NCI-H128 (cell line): ENCODE results near the gene NANOS3.
A peak's percentile ranks its signal among the peaks of the same experiment; 100 is the strongest.

ENCODE experiments used
- DNase-seq: peaks from one replicate; lab custom pipeline; 2025; ENCODE audit not compliant: unreplicated experiment; lab: John Stamatoyannopoulos, UW

The NANOS3 gene

DNA sequence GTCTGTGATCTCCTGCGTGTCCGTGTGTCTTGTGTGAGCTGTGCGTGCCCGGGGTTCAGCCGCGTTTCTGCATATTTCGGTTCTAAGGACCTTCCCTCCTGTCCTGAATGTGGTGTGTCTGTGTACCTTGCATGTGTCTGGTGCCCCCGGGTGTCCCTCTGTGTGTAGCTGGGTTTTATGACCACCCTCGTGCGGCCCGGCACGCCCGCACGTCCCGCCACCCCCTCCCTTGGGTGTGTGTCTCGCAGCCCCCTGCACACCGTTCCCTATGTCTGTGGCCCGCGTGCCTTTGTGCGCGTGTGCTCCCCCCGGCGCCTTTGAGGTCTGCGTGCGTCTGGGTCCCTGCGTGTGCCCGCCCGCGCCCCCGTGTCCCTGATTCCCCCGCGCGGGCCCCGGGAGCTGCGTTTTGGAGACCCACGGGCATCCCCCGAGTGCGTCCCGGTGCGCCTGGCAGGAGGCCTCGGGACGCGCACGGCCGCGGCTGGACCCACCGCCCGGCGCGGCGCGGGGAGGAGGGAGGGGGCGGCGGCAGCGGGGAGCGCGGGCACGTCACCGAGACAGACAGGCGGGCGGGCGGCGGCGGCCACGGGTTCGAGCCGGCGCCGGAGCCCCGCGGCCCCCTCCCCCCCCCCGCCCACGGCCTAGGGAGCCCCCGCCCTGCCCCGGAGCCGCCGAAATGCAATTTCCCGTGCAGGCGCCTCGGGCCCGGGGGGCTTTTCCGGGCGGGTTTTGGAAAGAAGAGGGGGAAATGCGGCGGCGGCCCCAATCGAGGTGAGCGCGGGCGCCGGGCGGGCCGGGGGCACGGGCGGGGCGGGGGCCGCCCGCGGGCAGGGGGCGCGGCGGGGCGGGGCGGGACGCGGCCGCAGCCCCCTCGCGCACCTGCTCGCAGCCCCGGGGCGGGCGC is 12.0 kb upstream of the NANOS3 start:
- no peak for DNase-seq

DNA sequence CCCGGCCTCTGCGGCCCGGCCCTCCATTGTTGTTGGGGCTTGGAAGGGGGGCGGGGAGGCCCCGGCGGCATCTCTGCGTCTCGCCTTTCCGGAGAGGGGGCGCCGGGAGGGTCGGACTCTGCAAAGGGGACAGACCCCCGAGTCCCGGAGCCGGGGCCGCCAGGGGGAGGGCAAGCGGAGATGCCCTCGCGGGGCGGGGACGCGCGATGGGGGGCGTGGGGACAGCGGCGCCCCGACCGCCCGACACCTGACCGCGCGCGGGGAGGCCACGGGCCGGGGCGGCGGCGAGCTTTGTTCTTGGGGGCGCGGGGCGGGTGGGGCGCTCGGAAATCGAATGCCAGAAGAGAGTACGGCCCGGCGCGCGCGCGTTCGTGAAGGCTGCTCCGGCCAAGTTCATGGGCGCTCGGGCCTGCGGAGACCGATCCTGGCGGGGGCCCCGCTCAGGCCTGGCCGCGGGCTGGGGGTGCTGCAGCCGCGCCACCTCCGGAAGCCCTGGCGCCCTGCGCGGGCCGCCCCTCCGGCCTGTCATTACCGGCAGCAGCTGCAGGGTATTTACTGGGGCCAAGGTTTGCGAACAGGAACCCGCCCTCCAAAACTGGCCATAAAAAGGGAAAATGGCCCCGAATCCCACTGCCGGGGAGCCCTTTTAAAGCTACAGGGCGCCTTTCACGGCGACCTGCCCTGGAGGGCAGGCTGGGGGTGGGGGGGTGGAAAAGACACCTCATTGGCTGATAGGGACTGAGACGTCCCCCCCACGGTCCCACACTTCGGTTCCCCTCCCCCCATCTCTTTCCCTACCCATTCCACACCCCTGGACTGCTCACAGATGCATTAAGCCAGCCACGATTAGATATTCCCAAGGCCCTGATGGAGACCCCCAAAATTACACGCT is 11.1 kb upstream of the NANOS3 start:
- no peak for DNase-seq

DNA sequence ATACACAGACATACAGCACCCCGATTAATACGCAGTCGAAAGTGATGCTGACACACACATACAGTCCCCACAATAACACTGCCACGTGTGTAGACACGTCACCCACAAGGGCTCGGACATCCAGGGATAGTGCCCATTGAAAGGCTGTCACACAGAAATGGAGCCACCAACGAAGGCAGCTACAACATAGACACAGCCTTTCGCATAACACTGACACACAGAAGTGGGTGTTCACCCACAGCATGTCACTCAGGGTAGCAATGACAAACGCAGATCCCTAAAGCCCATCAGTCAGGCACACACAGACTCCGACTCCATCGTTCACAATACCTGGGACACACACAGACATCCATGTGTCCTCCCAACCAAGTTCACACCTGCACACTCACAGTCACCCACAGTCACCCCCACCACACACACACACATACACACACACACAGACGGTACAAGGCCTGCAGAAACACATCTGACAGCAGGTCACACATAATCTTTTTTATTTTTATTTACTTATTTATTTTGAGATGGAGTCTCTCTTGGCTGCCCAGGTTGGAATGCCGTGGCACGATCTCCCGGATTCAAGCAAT is 10.4 kb upstream of the NANOS3 start:
- no peak for DNase-seq

DNA sequence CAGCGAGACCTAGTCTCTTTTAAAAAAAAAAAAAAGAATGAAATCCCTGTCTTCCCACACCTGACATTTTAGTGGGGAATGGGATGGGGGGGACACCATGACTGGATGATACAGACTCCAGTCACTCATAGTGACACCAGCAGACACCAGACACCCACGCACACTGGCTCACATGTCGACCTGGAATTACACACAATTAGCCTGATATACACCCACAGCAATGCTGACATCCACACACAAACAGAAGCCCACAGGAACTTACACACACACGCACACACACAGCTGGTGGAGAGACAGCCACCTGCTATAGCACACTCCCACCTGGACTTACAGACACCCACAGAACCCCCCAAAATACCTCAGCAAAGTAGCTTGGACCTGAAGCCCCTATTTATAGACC is 8.3 kb upstream of the NANOS3 start:
- DNase-seq = no peak

DNA sequence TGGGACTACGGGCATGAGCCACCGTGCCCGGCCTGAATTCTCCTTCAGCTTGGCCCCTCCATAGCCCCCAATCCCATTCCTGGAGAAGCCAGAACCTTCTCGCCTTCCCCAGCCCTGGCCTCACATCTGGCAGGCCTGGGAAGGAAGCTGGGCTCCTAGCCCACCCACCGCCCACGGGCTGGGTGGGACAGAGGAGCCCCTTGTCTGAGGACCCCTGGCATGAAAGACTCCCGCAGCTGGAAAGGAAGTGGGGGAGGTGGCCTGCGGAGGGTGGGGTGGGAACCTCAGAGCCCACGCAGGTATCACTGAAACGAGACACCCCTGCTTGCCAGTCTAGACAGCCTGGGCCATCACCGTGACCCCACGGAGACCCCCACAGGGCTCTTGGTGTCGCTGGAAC is 7.7 kb upstream of the NANOS3 start:
- no peak for DNase-seq

DNA sequence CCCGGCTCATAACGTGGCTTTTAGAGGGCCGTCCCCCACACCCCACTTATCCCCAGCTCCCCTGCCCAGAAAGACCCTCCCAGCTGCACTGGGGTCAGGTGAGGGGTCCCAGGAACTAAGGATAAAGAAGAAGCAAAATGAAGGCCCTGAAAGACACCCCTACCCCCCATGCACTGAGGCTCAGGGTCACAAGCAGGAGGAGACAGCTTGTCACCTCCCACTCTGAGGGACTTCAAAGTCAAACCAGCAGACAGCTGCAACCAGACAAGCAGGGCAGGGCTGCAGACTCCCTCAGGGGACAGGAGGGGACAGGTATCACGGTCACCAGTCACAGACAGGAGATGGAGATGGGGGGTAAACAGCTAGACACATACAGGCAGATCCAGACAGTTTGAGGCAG is 6.1 kb upstream of the NANOS3 start:
- no peak for DNase-seq

DNA sequence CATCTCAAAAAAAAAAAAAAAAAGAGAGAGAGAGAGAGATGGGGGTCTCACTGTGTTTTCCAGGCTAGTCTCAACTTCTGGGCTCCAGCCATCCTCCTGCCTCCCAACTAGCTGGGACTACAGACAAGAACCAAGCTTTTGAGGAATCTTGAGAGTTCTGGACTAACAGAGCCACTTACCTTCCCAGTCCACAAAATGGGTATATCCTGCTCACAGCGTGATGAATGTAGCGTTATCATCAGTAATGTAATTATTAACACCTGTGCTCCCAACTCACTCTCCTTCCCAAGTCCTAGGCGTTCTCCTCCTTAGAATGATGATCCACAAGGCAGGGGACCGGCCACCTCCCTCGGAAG is 4.6 kb upstream of the NANOS3 start:
- DNase-seq = no peak

DNA sequence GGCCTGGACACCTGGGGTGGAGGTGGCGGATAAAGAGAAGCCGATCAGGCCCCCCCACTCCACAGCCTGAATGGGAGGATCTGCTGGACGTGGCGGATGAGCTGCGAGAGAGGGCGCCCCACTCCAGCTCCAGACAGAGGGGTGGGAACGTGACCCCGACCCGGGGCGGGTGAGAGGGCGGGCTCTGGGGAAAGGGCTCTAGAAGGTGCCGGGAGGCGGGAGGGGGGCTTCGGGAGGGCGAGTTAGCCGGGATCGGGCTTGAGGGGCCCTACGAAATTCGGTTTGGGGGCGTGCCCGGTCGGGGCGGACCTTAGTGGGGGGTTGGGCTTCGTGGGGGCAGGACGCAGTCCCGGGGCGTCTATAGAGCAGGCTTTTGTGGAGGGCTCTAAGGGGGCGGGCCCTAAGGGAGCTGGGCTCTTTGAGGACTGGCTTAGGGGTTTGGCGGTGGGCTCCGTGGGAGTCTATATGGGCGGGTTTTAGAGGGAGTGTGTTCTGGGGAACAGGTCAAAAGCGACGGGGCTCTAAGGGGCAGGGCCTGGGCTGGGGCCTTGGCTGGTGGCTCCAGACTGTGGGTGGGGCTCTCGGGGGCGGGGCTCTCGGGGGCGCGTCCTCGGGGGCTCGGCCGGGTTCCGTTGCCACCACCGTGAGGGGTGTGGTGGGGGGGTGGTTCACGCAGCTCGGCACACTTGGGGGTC is 4.1 kb upstream of the NANOS3 start:
- no peak for DNase-seq

DNA sequence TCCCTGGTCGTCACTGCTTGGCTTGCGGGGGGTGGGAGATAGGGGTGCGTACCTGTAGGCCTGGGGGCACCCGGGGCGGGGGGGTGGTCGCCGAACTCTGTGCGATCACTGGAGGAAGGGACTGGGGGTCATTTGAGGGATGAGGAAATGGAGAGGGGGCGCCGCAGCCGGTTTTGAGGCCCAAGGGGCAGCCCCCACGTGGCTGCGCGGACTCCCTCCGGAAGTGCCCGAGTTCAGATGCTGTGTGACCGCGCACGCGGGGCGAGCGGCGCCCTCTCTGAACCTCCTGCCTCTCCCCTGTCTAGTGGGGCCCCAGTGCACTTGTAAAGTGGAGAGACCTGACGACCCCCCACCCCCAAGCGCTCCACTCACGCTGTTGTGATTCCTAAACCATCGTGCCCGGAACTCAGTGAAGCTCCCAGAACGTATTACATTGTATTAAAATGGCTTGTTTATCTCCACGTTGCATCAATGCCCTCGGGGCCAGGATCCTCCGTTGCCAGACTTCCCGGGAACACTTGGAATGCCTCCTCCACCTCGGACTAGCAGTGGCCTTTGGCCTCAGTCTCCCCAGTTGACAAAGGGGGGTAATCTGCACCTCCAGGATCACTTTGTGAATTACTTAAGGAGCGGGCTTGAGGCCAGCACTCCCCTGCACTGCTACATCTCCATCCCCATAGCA is 3.0 kb upstream of the NANOS3 start:
- no peak for DNase-seq

DNA sequence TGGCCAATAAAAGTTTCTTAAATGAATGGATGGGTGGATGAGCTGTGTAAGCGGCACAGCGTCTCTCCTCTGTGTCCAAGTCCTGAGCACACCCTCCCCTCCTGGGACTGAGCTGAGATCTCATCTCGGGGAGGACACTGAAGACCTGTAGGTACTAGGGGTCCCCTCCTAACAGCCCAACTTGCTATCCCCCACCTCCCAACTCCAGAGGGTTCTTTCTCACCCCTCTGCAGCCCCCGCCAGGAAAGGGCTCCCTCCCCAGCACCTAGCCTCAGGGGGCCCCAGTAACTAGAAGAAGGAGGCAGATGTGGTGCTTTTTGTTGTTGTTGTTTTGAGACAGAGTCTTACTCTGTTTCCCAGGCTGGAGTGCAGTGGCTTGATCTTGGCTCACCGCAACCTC is 1.1 kb upstream of the NANOS3 start:
- no peak for DNase-seq

DNA sequence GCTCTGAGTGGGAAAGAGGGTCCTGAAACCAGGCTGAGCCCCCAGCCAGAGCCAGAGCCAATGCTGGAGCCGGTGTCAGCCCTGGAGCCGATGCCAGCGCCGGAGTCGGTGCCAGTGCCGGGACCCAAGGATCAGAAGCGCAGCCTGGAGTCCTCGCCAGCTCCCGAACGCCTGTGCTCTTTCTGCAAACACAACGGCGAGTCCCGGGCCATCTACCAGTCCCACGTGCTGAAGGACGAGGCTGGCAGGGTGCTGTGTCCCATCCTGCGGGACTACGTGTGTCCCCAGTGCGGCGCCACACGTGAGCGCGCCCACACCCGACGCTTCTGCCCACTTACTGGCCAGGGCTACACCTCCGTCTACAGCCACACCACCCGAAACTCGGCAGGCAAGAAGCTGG is 369 bp downstream of the NANOS3 start:
- DNase-seq = no peak

DNA sequence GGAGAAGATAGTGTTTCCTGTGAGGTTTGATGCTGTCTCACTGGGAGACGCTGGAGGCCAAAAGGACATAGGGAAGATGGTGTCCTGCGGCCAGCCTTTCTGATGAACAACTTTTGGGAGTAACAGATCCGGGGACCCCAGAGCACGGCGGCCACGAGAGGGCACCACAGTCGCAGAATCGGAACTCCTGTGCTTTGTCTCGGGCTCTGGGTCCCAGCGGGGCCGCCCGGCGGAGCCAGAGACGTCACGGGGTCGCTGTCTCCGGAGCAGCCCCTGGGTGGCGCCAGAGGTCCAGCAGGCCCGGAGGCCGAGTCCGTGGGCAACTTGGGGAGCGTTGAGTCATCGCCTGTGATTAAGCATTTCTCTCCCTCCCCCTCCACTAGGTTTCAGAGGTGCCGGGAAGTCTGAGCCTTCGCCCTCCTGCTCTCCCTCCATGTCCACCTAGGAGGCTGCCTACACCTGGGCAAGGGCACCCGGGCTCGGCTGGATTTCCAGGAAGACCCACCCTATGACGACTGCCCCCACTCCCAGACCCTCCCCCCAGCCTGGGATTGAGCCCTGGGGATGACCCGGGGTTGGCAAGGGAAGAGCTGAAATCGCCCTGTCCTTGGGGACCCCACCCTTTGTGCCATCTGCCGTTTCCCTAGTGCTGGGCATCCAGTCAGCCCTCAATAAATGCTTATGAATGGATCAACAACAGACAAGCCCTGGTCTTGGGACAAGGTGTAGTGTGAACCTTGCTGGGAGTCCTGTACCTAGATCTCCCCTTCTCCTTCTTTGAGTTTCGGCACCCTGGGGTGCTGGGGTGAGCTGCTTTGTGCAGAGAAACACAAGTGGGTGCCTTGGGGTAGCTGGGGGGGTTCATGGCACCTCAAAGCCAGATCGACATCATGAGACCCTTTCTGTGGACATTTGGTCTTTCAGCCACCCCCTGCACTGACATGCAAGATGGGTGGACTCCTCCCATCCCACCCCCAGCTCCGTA is 3.4 kb downstream of the NANOS3 start:
- peak; percentile 88 for DNase-seq

DNA sequence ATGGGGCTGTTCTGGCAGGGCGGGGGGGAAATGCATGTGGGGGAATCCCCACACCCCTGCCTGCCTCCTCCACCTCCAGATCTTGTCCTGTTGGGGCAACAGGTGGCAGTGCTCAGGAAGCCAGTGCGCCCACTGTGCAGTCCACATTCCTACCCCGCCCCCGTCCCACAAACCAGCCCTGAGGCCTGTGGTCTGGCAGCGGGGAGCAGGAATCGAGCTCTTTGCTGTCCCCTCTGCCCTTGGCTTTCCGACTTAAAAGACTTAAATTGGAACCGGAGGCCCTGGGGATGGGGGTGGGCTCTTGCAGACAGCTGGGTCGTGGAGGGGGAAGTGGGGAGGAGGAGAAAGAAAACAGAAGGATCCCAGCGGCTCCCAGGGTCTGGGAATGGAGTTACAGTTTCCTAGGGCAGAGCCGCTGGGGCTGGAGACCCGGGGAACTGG is 4.3 kb downstream of the NANOS3 start:
- no peak for DNase-seq

DNA sequence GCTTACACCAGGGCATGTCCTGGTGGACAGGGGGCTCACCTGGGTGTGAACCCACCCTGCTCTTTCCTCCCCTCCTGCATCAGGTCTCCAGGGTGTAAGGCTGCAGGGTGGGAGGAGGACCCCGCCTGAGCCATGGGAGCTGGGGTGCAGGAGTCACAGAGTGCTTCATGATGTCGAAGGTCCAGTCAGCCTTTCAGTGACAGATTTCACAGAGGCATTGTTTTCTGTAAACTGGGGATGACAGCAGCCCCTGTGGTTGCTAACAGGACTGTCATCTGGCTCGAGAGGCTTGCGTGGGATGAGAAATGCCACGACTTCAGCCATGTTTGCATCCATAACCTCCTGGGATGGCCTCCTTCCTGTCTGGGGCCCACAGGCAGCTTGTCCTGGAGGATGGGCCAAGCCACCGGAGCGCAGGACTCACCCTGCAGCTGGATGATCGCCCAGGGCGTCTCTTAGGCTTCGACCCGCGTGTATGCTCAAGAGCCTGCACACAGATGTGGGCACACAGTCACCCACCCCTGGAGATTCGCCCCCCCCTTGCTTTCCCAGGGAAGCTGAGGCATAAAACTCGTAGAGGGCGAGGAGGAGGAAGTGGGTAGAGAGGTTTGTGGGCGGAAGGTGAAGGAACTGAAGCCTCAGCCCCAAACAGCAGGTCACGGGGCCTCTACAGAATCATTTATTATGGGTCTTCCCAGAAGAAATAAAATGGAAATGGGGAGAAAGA is 4.9 kb downstream of the NANOS3 start:
- DNase-seq = no peak

DNA sequence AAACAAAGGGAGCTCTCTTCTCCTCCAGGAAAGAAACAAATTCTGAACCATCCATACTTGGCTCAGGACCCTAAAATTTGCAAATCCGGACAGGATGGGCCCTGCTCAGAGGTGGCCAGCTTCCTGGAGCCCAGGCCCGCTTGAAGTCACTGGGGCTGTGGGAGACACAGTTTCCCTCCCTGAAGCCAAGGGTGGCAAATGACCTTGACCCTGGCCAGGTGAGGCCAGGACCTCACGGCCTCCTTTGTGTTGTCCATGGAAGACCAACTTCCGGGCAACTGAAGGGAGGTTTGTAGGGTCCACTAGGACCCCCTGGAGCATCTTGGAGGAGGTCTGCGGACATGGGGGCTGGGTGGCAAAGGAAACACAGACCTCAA is 5.5 kb downstream of the NANOS3 start:
- DNase-seq = no peak

DNA sequence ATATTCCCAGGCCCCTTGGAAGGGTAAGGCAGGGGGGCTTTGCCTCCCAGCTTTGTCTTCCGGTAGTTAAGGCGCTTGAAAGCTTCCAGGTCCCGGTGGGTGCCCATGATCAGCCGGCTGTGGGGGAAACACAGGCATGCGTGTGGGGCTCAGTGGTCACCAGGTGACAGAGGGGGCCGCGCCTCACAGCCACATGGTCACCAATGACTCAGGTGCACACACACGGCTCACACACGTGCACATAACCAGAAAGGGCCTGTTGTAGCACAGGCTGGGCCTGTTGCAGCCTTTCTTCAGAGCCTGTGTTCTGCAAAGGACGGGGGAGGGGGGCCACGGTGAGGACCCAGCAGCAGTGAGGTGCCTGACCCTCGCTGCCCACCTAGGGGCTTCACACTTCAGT is 5.9 kb downstream of the NANOS3 start:
- no peak for DNase-seq

DNA sequence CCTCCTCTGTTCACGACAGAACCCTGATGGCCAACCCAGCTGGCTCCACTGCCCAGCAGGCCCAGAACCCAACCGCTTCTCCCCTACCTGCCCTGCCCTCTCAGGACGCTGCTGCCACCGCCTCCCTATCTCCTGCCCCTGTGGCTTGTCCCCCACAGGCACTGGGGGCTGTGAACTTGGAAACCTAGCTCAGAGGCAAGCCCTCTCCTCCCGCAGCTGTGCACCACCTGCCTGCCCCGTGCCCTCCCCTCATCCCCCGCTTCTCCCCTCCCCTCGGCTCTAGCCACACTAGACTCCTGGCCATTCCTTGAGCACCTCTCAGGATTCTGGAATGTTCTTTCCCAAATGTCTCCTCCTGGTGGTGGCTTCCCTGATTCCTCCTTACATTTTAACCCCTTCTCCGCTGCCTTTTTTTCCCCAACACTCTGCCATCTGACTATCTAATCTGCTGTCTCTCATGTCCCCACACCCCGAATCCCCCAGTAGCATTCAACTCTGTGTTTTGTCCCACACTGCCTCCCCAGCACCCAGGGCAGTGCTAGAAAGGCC is 6.7 kb downstream of the NANOS3 start:
- DNase-seq = no peak

DNA sequence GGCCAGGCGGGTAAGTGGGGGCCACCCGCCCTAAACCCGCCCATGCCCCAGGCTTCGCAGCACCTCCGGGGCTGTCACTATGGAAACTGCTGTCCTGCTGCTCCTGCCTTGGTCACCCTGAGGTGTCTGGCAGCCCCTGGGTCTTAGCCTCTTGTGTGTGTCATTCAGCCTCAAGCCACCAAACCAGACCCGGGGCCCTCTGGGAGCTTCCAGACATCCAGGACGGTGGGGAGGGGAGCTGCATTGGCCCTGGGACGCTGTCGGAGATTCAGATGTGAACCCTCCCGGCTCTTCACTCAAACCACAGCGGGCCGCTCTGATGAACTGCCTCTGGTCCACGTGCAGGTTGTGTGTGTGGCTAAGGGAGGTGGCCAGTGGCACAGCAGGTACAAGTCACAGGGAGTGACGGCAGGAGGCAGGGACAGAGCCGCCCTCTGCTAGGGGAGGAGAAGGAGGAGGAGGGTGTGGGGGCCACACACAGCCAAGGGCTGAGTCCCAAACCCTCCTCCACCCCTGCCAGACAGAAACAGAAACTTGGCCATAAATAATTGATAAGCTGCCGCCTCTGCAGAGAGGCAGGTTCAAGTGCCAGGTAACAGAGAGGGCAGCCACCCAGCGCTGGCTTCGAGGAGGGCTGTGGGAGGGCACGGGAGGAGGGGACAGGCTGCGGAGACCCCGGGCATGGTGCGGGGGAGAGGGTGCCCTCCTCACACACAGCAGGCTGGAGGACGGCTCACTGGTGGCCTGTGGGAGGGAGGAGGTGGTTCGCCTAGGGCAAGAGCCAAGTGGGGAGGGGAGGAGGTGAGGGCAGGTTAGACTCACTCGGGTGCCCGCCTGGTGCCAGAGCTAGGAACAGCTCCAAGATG is 8.0 kb downstream of the NANOS3 start:
- DNase-seq = no peak
